Lower leg skin (tissue), 3 donors: ENCODE results near the gene GCAT.

ENCODE experiments used
- CTCF ChIP-seq, 3 donors: fragments of 450-650 bp; IDR thresholded peaks; one replicate each; pipeline ENCODE4 v1.5.1; 2016; ENCODE audit warnings: antibody characterized with exemption in 3 of 3, mild to moderate bottlenecking in 3 of 3, moderate library complexity in 2 of 3
- POLR2A ChIP-seq, 2 donors: fragments of 450-650 bp; IDR thresholded peaks; one replicate each; pipeline ENCODE4 v1.6.1; 2016 to 2017; ENCODE audit warnings: antibody characterized with exemption in 2 of 2, mild to moderate bottlenecking in 1 of 2, moderate library complexity in 1 of 2

- TF ChIP-seq CTCF (IDR thresholded peaks at IDR 0.05) (no peak), POLR2A (IDR thresholded peaks at IDR 0.05) (no peak)
These were observed 36.7 kb upstream of the GCAT start for GRCh38 chr22:37771081-37771480.
